K562 (cell line): ENCODE measurements around the gene SLC30A7. TPM values are rescaled to one million over a fixed set of nuclear protein-coding genes. Genes with fewer than 3 reads are reported as not detected.

Source experiments
- ATAC-seq: fragments of 200-7000 bp; cut with Tn5 transposase; 3 replicates; pipeline ENCODE4 v1.9.1; 2020; ENCODE audit warnings: moderate library complexity
- BruUV-seq: library from RNA; stranded (reverse); fragments of 400-500 nt; replicated peaks from 2 replicates; lab custom pipeline; 2021; lab: Mats Ljungman, UMichigan
- CTCF ChIA-PET: fragments of 300-600 bp; formaldehyde crosslinking; extraction: SDS; loops from one replicate; lab custom pipeline; 2021; ENCODE audit warnings: low intra/inter-chr PET ratio; lab: Yijun Ruan, JAX
- POLR2A ChIA-PET: fragments of 300-600, 350-650 bp; sonication (Branson Sonifier 250); formaldehyde crosslinking; extraction: SDS; loops from one replicate; lab custom pipeline; 2021; ENCODE audit warnings: antibody characterized with exemption, inconsistent platforms; lab: Yijun Ruan, JAX
- DNase-seq, 4 experiments: peaks; one replicate each; pipeline versions ENCODE4 v3.0.0 to v3.0.0-alpha.2; 2011 to 2018; ENCODE audit warnings: low spot score in 3 of 4, mixed read lengths in 3 of 4; ENCODE audit errors: extremely low read depth in 1 of 4
- FAIRE-seq: peaks from 2 replicates; lab custom pipeline; 2011; peaks lifted over from hg19 to GRCh38; lab: Jason Lieb, UNC
- H2AFZ ChIP-seq: 2 replicates; pipeline ENCODE4 v1.6.0; 2011; ENCODE audit warnings: low read depth, low read length, control low read depth, inconsistent platforms
- H3K27ac ChIP-seq: fragments of 200-600 bp; 3 replicates; pipeline ENCODE4 v1.8.0; 2011; ENCODE audit warnings: low read depth, mild to moderate bottlenecking, control low read depth, inconsistent platforms, low read length, moderate library complexity, mixed read lengths; ENCODE audit errors: extremely low read depth
- H3K27me3 ChIP-seq, 2 experiments: fragments of 300-600 bp in 1 of 2; 2 replicates in 1 of 2; 3 replicates in 1 of 2; pipeline versions ENCODE4 v1.6.0 to v1.8.0; 2011; ENCODE audit warnings: inconsistent platforms in 2 of 2, low read length in 2 of 2, mild to moderate bottlenecking in 1 of 2, mixed read lengths in 1 of 2, moderate library complexity in 1 of 2; ENCODE audit not compliant: control insufficient read depth in 2 of 2, insufficient read depth in 2 of 2
- H3K36me3 ChIP-seq: fragments of 300-600 bp; 3 replicates; pipeline ENCODE4 v1.8.0; 2011; ENCODE audit warnings: mild to moderate bottlenecking, low read length, inconsistent platforms; ENCODE audit not compliant: control insufficient read depth, insufficient read depth
- H3K4me1 ChIP-seq, 2 experiments: fragments of 200-600 bp in 1 of 2; replicated peaks in 1 of 2; 2 replicates in 1 of 2; 3 replicates in 1 of 2; pipeline versions ENCODE4 v1.5.1 to v1.8.0; 2011; ENCODE audit warnings: inconsistent platforms in 2 of 2, low read length in 2 of 2, mild to moderate bottlenecking in 1 of 2, mixed read lengths in 1 of 2, moderate library complexity in 1 of 2; ENCODE audit not compliant: control insufficient read depth in 2 of 2, insufficient read depth in 2 of 2
- H3K4me2 ChIP-seq: 2 replicates; pipeline ENCODE4 v1.6.1; 2011; ENCODE audit warnings: low read length, control low read depth, inconsistent platforms, mixed read lengths; ENCODE audit not compliant: insufficient read depth
- H3K4me3 ChIP-seq: fragments of 200-600 bp; sonication (generic), shearing (Covaris generic); 2 replicates; pipeline ENCODE4 v1.5.1; 2016; ENCODE audit warnings: control low read depth, inconsistent platforms
- H3K79me2 ChIP-seq: fragments of 200-600 bp; 3 replicates; pipeline ENCODE4 v1.8.0; 2011; ENCODE audit warnings: low read length, inconsistent platforms; ENCODE audit not compliant: control insufficient read depth, insufficient read depth
- H3K9ac ChIP-seq, 2 experiments: 2 replicates each; pipeline versions ENCODE4 v1.6.0 to v1.6.1; 2011; ENCODE audit warnings: low read depth in 2 of 2, low read length in 2 of 2, control low read depth in 1 of 2, inconsistent platforms in 1 of 2, mild to moderate bottlenecking in 1 of 2, mixed read lengths in 1 of 2; ENCODE audit not compliant: insufficient read depth in 1 of 2
- H3K9me1 ChIP-seq: one replicate; pipeline ENCODE4 v1.6.0; 2011; ENCODE audit warnings: inconsistent platforms, mild to moderate bottlenecking, low read length, moderate library complexity; ENCODE audit not compliant: control insufficient read depth, insufficient read depth
- H3K9me3 ChIP-seq: replicated peaks from 2 replicates; pipeline ENCODE4 v1.5.1; 2011; ENCODE audit warnings: low read depth, low read length, inconsistent platforms; ENCODE audit not compliant: control insufficient read depth, insufficient read depth
- H4K20me1 ChIP-seq: replicated peaks from 2 replicates; pipeline ENCODE4 v1.6.1; 2011; ENCODE audit warnings: low read length, inconsistent platforms, mixed read lengths; ENCODE audit not compliant: control insufficient read depth, insufficient read depth
- AFF4 ChIP-seq: sonication (generic); formaldehyde crosslinking; IDR thresholded peaks from 2 replicates; pipeline ENCODE4 v1.8.0; 2023; ENCODE audit warnings: mild to moderate bottlenecking, missing genetic modification reagents
- ASH1L ChIP-seq: fragments of 450-650 bp; IDR thresholded peaks from 2 replicates; pipeline ENCODE4 v1.6.1; 2018; ENCODE audit warnings: borderline replicate concordance, mild to moderate bottlenecking, low read depth; ENCODE audit not compliant: partially characterized antibody
- ELF2 ChIP-seq: fragments of 250-450 bp; sonication (Bioruptor Pico); IDR thresholded peaks from 2 replicates; pipeline ENCODE4 v1.5.0; 2021; ENCODE audit warnings: mild to moderate bottlenecking
- MEF2A ChIP-seq: IDR thresholded peaks from 2 replicates; pipeline ENCODE4 v1.6.1; 2011; ENCODE audit warnings: low read depth, mild to moderate bottlenecking, low read length, moderate library complexity; ENCODE audit not compliant: control insufficient read depth
- MXI1 ChIP-seq: IDR thresholded peaks from 2 replicates; pipeline ENCODE4 v1.6.1; 2011; ENCODE audit warnings: low read depth, mild to moderate bottlenecking, improper control_type of control experiment, low read length
- NCOA4 ChIP-seq: fragments of 450-650 bp; IDR thresholded peaks from 2 replicates; pipeline ENCODE4 v1.6.1; 2018; ENCODE audit warnings: mild to moderate bottlenecking; ENCODE audit not compliant: partially characterized antibody
- NONO ChIP-seq, 2 experiments: fragments of 200-400 bp in 1 of 2; fragments of 450-650 bp in 1 of 2; formaldehyde crosslinking in 1 of 2; IDR thresholded peaks; 2 replicates each; pipeline ENCODE4 v1.6.1; 2017; ENCODE audit warnings: low read depth in 2 of 2, mild to moderate bottlenecking in 2 of 2, moderate library complexity in 2 of 2, low read length in 1 of 2
- RBM14 ChIP-seq: fragments of 200-400 bp; formaldehyde crosslinking; IDR thresholded peaks from 2 replicates; pipeline ENCODE4 v1.6.1; 2018; ENCODE audit warnings: low read depth, mild to moderate bottlenecking, low read length, moderate library complexity, borderline replicate concordance; ENCODE audit not compliant: insufficient read depth
- SNRNP70 ChIP-seq: fragments of 200-400 bp; formaldehyde crosslinking; optimal IDR thresholded peaks from 2 replicates; pipeline ENCODE3; 2017; ENCODE audit warnings: low read depth, low read length
- ZNF518B ChIP-seq: fragments of 250-450 bp; sonication (Bioruptor Pico); IDR thresholded peaks from 2 replicates; pipeline ENCODE4 v1.5.0; 2021; ENCODE audit warnings: mild to moderate bottlenecking, moderate library complexity
- ZNF57 ChIP-seq: fragments of 450-650 bp; formaldehyde crosslinking; IDR thresholded peaks from 2 replicates; pipeline ENCODE4 v1.4.0; 2020; ENCODE audit warnings: mild to moderate bottlenecking, moderate library complexity
- ZNF668 ChIP-seq: fragments of 250-450 bp; sonication (Bioruptor Pico); IDR thresholded peaks from 2 replicates; pipeline ENCODE4 v1.8.0; 2022; ENCODE audit warnings: mild to moderate bottlenecking, inconsistent platforms
- WGBS: fragments of 100-300 bp; shearing (Covaris generic); methylation state at CpG from one replicate; pipeline ENCODE4 v1.1.6; 2016; ENCODE audit warnings: low coverage, mixed read lengths; ENCODE audit not compliant: insufficient coverage; ENCODE audit errors: missing lambda C conversion rate; 5-methylcytosine and 5-hydroxymethylcytosine counted together
- in situ Hi-C: fragments of 300-500 bp; cut with MboI; formaldehyde crosslinking; loops from 4 replicates; pipeline ENCODE4 v1.15.0; 2018; ENCODE audit warnings: inconsistent platforms, mixed read lengths
- intact Hi-C: fragments of 100-400 bp; cut with micrococcal nuclease; formaldehyde crosslinking; loops from 2 replicates; pipeline ENCODE4 v1.14.2; 2022
- polyA plus RNA-seq, 8 experiments: library from polyadenylated mRNA; depleted of rRNA in 4 of 8; stranded (reverse) in 5 of 8; unstranded in 3 of 8; fragments of >200 nt; fragmentation: Nextera tagmentation in 2 of 8; fragmentation: Illumina TruSeq in 1 of 8; extraction: Ambion mirVana in 2 of 8; extraction: Trizol in 1 of 8; gene quantifications; 2 replicates each; pipeline versions ENCODE4 v1.2.1 to v1.2.3, GENCODE V29; 2011 to 2014; ENCODE audit warnings: inconsistent platforms in 1 of 8, missing spikeins in 1 of 8
- total RNA-seq, 7 experiments: library from RNA; depleted of rRNA in 6 of 7; stranded (reverse); fragments of >200 nt in 6 of 7; fragmentation: Illumina TruSeq in 2 of 7; extraction: Trizol in 2 of 7; gene quantifications; 2 replicates each; pipeline versions ENCODE4 v1.2.1 to v1.2.3, GENCODE V29; 2011 to 2021; ENCODE audit warnings: low replicate concordance in 1 of 7

Gene SLC30A7
- total and polyA plus RNA-seq, 9 of the 15 experiments (the other 6 are each of a cell fraction or from before 2014, with no cell fraction given): 3.5 to 17.1 (median 7.2) TPM

GRCh38 chr1:100971021-100971420 lies 75.1 kb downstream of the SLC30A7 start (continued):
- TF ChIP-seq ASH1L: no peak
- TF ChIP-seq ZNF518B (CRISPR knock-in tag): no peak
- TF ChIP-seq, all 486 proteins: peak for 0

GRCh38 chr1:100972185-100972584 lies 76.3 kb downstream of the SLC30A7 start:
- intact Hi-C loops: no loop called here
- FAIRE-seq: no peak
- no peak overlapping the region for H3K9ac ChIP-seq
- no peaks in the 10 kb centered on the region for H3K79me2 ChIP-seq
- no peaks in the 10 kb centered on the region for H4K20me1 ChIP-seq
- DNase-seq: no peak
- no peaks in the 10 kb centered on the region for H3K9me3 ChIP-seq
- H3K4me3 ChIP-seq: no peak overlapping the region
- peaks cover 0 to 7% of the 10 kb centered on the region in 2 experiments; a peak in 1 of 5 replicates for H3K4me1 ChIP-seq
- no peak overlapping the region for H3K27ac ChIP-seq
- ChIA-PET POLR2A (no interaction called here), CTCF (no interaction called here)
- 100% methylated on average over 1 of the region's 1 CpG for WGBS
- in situ Hi-C loops: no loop called here
- BruUV-seq: no TSS peak
- no peak overlapping the region for H3K4me2 ChIP-seq
- H3K27me3 ChIP-seq: no peaks in the 10 kb centered on the region
- no peak for ATAC-seq
- no peaks in the 10 kb centered on the region for H3K9me1 ChIP-seq
- peaks cover 32% of the 10 kb centered on the region; the same call in 2 of the 3 replicates for H3K36me3 ChIP-seq
- no peak overlapping the region for H2AFZ ChIP-seq
- TF ChIP-seq RBM14: no peak
- TF ChIP-seq ZNF57 (CRISPR knock-in tag): no peak
- TF ChIP-seq NCOA4: no peak
- no peak for TF ChIP-seq ELF2 (CRISPR knock-in tag)
- no peak for TF ChIP-seq MEF2A
- TF ChIP-seq SNRNP70: no peak
- TF ChIP-seq AFF4: no peak
- TF ChIP-seq ZNF668 (CRISPR knock-in tag): no peak
- no peak for TF ChIP-seq MXI1
- no peak for TF ChIP-seq NONO (IDR thresholded peaks at IDR 0.05; ENCODE audit: low read depth in 2 of 2, low read length in 1 of 2)
